Lung microvascular endothelial cell (primary cell): ENCODE results near the gene ALCAM. TPM values are rescaled to one million over a fixed set of nuclear protein-coding genes. Genes with fewer than 3 reads are reported as not detected.

Experiments
- DNase-seq, 2 donors: peaks; one replicate each; pipeline versions ENCODE4 v3.0.0 to v3.0.0-alpha.2; 2010; ENCODE audit warnings: low read depth in 2 of 2
- total RNA-seq: library from RNA; depleted of rRNA; stranded (reverse); fragments of >200 nt; gene quantifications from 2 replicates; pipeline ENCODE4 v1.2.1, GENCODE V29; 2014

The ALCAM gene
- total RNA-seq, 1 donor from 2014 or later, result 21.4 TPM

- peak in 1 of 2 donors; percentile 41 for DNase-seq
Measured at GRCh38 chr3:105526360-105527111, 159.8 kb downstream of the ALCAM start.

- no peak for DNase-seq
Measured at GRCh38 chr3:105527535-105527934, 160.8 kb downstream of the ALCAM start.

GRCh38 chr3:105527949-105528348 is 161.2 kb downstream of the ALCAM start:
- DNase-seq, result peak in 1 of 2 donors; percentile 6

GRCh38 chr3:105528955-105529354 is 162.2 kb downstream of the ALCAM start:
- no peak for DNase-seq

GRCh38 chr3:105529456-105529855 is 162.7 kb downstream of the ALCAM start:
- DNase-seq, result no peak

GRCh38 chr3:105532251-105532650 is 165.5 kb downstream of the ALCAM start:
- DNase-seq, result no peak

- no peak for DNase-seq
Measured at GRCh38 chr3:105533960-105534359, 167.3 kb downstream of the ALCAM start.

- peak in 1 of 2 donors; percentile 52 for DNase-seq
Measured at GRCh38 chr3:105534491-105534890, 167.8 kb downstream of the ALCAM start.

- DNase-seq, result no peak
Measured at GRCh38 chr3:105537371-105538080, 170.8 kb downstream of the ALCAM start.

- peak; percentile 62 to 65 for DNase-seq
Measured at GRCh38 chr3:105538483-105538882, 171.8 kb downstream of the ALCAM start.

- no peak for DNase-seq
Measured at GRCh38 chr3:105539897-105540296, 173.2 kb downstream of the ALCAM start.

GRCh38 chr3:105542282-105543019 is 175.7 kb downstream of the ALCAM start:
- no peak for DNase-seq

- no peak for DNase-seq
Measured at GRCh38 chr3:105545051-105545450, 178.3 kb downstream of the ALCAM start.

GRCh38 chr3:105553851-105554250 is 187.1 kb downstream of the ALCAM start:
- DNase-seq, result no peak

- no peak for DNase-seq
Measured at GRCh38 chr3:105555206-105555605, 188.5 kb downstream of the ALCAM start.

- DNase-seq, result no peak
Measured at GRCh38 chr3:105559856-105560255, 193.1 kb downstream of the ALCAM start.

GRCh38 chr3:105561876-105562275 is 195.2 kb downstream of the ALCAM start:
- no peak for DNase-seq

- no peak for DNase-seq
Measured at GRCh38 chr3:105564546-105565288, 198.0 kb downstream of the ALCAM start.

- DNase-seq, result no peak
Measured at GRCh38 chr3:105571005-105571404, 204.3 kb downstream of the ALCAM start.

GRCh38 chr3:105572501-105572900 is 205.8 kb downstream of the ALCAM start:
- DNase-seq, result peak; percentile 76 to 82

GRCh38 chr3:105579439-105579838 is 212.7 kb downstream of the ALCAM start:
- no peak for DNase-seq
